ENCODE data around the gene EEF1A2.

The EEF1A2 gene

DNA sequence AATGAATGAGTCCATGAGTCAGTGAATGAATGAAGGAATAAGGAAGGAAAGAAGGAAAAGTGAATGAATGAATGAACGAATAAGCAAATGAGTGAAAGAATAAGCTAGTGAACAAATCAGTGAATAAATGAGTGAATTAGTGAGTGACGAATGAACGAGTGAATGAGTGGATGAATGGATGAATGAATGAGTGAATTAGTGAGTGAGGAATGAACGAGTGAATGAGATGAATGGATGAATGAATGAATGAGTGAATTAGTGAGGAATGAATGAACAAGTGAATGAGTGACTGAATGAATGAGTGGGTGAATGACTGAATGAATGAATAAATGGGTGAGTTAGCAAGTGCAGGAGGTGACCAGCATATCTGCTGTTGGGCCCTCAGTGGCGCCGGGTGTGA lies 44.9 kb upstream of the EEF1A2 start:
- TF ChIP-seq TAF1 (IDR thresholded peaks at IDR 0.05; ENCODE audit: borderline replicate concordance, insufficient read depth, low read length) (no peak), SIN3A (IDR thresholded peaks at IDR 0.05; ENCODE audit: borderline replicate concordance, insufficient read depth, low read length) (no peak), FOXP2 (optimal IDR thresholded peaks at IDR 0.05; ENCODE audit: borderline replicate concordance, extremely low read depth, extremely low read length, insufficient read depth) (no peak), REST (IDR thresholded peaks at IDR 0.05; ENCODE audit: insufficient read depth in 1 of 2, low read depth in 2 of 2, low read length in 2 of 2) (no peak), POLR2AphosphoS5 (IDR thresholded peaks at IDR 0.05; ENCODE audit: low read depth, low read length) (no peak)

GRCh38 chr20:63543131-63543530 lies 44.2 kb upstream of the EEF1A2 start:
- no peak for TF ChIP-seq POLR2AphosphoS5 (IDR thresholded peaks at IDR 0.05; ENCODE audit: low read depth, low read length)
- TF ChIP-seq FOXP2 (optimal IDR thresholded peaks at IDR 0.05; ENCODE audit: borderline replicate concordance, extremely low read depth, extremely low read length, insufficient read depth), result no peak
- TF ChIP-seq TAF1 (IDR thresholded peaks at IDR 0.05; ENCODE audit: borderline replicate concordance, insufficient read depth, low read length), result no peak
- no peak for TF ChIP-seq SIN3A (IDR thresholded peaks at IDR 0.05; ENCODE audit: borderline replicate concordance, insufficient read depth, low read length)
- TF ChIP-seq REST (IDR thresholded peaks at IDR 0.05; ENCODE audit: insufficient read depth in 1 of 2, low read depth in 2 of 2, low read length in 2 of 2), result no peak

DNA sequence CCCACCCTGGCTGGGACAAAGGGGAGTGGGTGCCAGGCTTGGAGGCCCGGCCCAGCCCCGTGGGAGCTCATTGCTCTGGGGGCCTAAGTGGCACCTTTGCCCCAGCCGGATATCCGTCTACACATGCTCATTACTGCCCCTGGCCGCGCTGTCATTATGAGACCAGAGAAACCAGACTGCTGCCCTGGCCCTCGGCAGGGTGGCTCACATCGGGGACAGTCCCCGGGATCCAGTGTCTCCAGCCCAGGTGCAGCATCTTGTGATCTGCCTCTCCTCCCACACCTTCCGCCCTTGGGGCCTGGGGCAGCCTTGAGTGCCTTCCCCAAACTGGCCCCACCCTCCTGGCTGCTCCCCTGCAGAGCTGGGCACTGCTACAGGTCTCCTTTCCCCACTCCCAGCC lies 43.8 kb upstream of the EEF1A2 start:
- TF ChIP-seq TAF1 (IDR thresholded peaks at IDR 0.05; ENCODE audit: borderline replicate concordance, insufficient read depth, low read length), result no peak
- no peak for TF ChIP-seq POLR2AphosphoS5 (IDR thresholded peaks at IDR 0.05; ENCODE audit: low read depth, low read length)
- TF ChIP-seq FOXP2 (optimal IDR thresholded peaks at IDR 0.05; ENCODE audit: borderline replicate concordance, extremely low read depth, extremely low read length, insufficient read depth), result no peak

GRCh38 chr20:63542031-63542559 lies 43.2 kb upstream of the EEF1A2 start:
- TF ChIP-seq REST (IDR thresholded peaks at IDR 0.05; ENCODE audit: insufficient read depth in 1 of 2, low read depth in 2 of 2, low read length in 2 of 2) (no peak), FOXP2 (optimal IDR thresholded peaks at IDR 0.05; ENCODE audit: borderline replicate concordance, extremely low read depth, extremely low read length, insufficient read depth) (no peak), SIN3A (IDR thresholded peaks at IDR 0.05; ENCODE audit: borderline replicate concordance, insufficient read depth, low read length) (no peak), TAF1 (IDR thresholded peaks at IDR 0.05; ENCODE audit: borderline replicate concordance, insufficient read depth, low read length) (no peak), POLR2AphosphoS5 (IDR thresholded peaks at IDR 0.05; ENCODE audit: low read depth, low read length) (no peak)

DNA sequence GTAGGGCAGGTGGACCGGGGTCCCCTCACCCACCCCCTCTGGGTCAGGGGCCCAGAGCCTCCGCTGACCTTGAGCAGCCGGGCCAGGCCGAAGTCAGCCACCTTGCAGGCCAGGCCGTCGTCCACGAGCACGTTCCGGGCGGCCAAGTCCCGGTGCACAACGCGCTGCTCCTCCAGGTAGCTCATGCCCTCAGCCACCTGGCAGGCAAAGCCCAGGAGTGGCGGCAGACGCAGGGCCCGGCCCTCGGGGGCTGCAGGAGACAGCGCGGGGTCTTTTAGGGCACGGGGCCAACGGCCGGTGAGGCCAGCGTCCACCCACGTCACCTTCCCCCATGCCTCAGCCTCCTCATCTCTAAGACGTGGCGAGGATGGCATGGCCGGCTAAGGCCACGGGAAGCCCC lies 42.5 kb upstream of the EEF1A2 start:
- no peak for TF ChIP-seq TAF1 (IDR thresholded peaks at IDR 0.05; ENCODE audit: borderline replicate concordance, insufficient read depth, low read length)
- no peak for TF ChIP-seq FOXP2 (optimal IDR thresholded peaks at IDR 0.05; ENCODE audit: borderline replicate concordance, extremely low read depth, extremely low read length, insufficient read depth)
- TF ChIP-seq SIN3A (IDR thresholded peaks at IDR 0.05; ENCODE audit: borderline replicate concordance, insufficient read depth, low read length), result no peak
- TF ChIP-seq REST (IDR thresholded peaks at IDR 0.05; ENCODE audit: insufficient read depth in 1 of 2, low read depth in 2 of 2, low read length in 2 of 2), result no peak
- TF ChIP-seq POLR2AphosphoS5 (IDR thresholded peaks at IDR 0.05; ENCODE audit: low read depth, low read length), result no peak
